ENCODE results near the gene WWOX. TPM values are rescaled to one million over a fixed set of nuclear protein-coding genes. Genes with fewer than 3 reads are reported as not detected.

The WWOX gene
- total RNA-seq, 2 experiments from 2014 or later = 20.2 to 21.4 TPM

DNA sequence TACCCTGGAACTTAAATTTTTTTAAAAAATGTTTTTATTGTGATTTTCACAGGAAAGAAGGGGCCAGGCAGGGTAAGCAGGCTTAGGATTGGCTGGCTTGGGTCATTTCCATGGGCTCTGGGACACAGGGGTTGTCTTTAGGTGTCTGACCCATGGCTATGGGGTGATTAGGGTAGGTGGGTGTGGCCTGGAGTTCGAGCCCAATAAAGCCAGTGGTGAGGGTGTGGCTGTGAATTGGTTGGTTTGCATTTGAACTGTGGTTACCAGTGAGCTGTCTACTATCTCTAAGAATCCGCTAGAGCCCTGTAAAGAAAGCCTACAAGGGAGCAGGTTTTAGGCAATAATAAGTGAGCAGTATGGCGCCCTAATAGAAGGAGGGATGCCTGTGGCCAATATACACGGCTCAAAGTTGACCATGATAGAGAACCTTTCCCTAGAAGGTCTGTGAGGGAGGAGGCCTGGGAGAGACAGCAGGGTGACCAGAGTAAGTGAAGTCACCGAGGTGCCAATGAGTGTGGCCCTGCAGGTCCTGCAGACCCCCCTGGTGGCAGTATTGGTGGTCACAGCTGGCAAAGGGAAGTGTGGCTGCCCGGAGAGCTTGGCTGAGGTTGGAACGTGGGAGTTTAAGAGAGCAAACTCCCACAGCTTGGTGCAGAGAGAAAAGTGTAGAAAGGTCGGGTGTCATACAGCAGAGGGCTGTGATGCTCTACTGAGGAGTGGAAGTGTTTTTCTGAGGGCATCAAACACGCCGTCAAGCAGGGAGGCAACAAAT lies 454.0 kb downstream of the WWOX start:
- Mint-ChIP-seq H3K36me3 (ENCODE audit: low read depth) (peaks cover 2% of the 10 kb centered on the region), H3K27me3 (ENCODE audit: low read depth) (no peaks in the 10 kb centered on the region), H3K4me3 (no peak overlapping the region), H3K9me3 (no peaks in the 10 kb centered on the region), H3K27ac (no peak overlapping the region), H3K4me1 (ENCODE audit: low read depth) (peaks cover 8% of the 10 kb centered on the region)
- DNase-seq = no peak
- CTCF ChIA-PET = no interaction called here
- intact Hi-C loops (cut with micrococcal nuclease) = no loop called here

DNA sequence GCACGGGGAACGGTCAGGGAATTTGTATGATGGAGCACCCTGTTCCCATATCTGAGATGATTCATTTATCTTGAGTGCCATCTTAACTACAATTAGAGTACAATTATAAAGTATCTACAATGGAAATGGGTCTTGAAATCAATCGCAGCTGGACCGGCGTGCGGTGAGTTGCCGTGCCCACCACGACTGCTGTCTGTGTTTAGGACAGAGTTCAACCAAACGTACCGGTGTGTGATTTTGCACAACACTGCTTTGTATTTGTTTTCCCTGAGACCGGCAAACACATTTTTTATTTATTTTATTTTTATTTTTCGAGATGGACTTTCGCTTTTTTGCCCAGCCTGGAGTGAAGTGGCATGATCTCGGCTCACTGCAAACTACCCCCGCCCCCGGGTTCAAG lies 457.0 kb downstream of the WWOX start:
- DNase-seq = no peak
- H3K4me1 Mint-ChIP-seq (ENCODE audit: low read depth) = peaks cover 8% of the 10 kb centered on the region
- no peak overlapping the region for H3K4me3 Mint-ChIP-seq
- H3K27me3 Mint-ChIP-seq (ENCODE audit: low read depth) = no peaks in the 10 kb centered on the region
- CTCF ChIA-PET = no interaction called here
- intact Hi-C loops (cut with micrococcal nuclease) = no loop called here
- H3K27ac Mint-ChIP-seq = no peak overlapping the region
- H3K9me3 Mint-ChIP-seq = no peaks in the 10 kb centered on the region
- peaks cover 2% of the 10 kb centered on the region for H3K36me3 Mint-ChIP-seq (ENCODE audit: low read depth)

DNA sequence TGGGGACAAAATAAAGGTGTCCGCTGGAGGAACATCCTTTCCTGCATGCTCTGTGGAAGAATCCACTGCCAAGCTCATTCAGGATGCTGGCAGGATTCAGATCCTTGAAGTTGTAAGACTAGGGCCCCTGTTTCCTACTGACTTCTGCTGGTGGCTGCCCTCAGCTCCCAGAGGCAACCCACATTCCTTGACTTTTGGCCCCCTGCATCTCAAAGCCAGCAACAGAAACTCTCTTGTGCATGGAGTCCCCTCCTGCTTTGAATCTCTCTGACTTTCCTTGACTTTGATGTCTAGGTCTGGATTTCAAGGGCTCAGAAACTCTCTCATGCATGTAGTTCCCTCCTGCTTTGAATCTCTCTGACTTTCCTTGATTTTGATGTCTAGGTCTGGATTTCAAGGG lies 461.5 kb downstream of the WWOX start:
- peaks cover 1% of the 10 kb centered on the region for H3K36me3 Mint-ChIP-seq (ENCODE audit: low read depth)
- H3K4me3 Mint-ChIP-seq = no peak overlapping the region
- no peak for DNase-seq
- intact Hi-C loops (cut with micrococcal nuclease) = no loop called here
- peaks cover 1% of the 10 kb centered on the region for H3K4me1 Mint-ChIP-seq (ENCODE audit: low read depth)
- CTCF ChIA-PET = no interaction called here
- H3K9me3 Mint-ChIP-seq = peaks cover 2% of the 10 kb centered on the region
- H3K27ac Mint-ChIP-seq = no peak overlapping the region
- no peaks in the 10 kb centered on the region for H3K27me3 Mint-ChIP-seq (ENCODE audit: low read depth)

DNA sequence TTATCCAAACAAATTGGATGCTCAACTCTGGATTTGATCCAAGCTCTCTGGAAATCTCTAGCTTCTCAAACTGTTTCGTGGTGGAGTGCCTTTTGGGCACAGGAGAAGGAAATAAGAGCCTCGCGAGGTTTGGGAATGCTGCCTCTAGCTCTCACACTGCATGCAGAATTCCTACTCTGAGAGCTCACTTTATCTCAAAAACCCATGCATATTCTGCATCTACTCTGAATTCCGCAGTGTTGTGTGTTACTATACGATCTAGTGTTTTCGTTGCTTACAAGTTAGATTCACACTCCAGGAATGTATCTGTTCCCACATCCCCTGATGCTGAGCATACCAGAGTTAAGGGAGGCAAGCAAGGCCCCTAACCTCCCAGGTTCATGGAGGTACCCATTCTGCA lies 462.7 kb downstream of the WWOX start:
- Mint-ChIP-seq H3K27me3 (ENCODE audit: low read depth) (no peaks in the 10 kb centered on the region), H3K36me3 (ENCODE audit: low read depth) (peaks cover 1% of the 10 kb centered on the region), H3K27ac (no peak overlapping the region), H3K4me3 (no peak overlapping the region), H3K9me3 (peaks cover 2% of the 10 kb centered on the region), H3K4me1 (ENCODE audit: low read depth) (peaks cover 11% of the 10 kb centered on the region)
- intact Hi-C loops (cut with micrococcal nuclease) = no loop called here
- no peak for DNase-seq
- CTCF ChIA-PET = no interaction called here

DNA sequence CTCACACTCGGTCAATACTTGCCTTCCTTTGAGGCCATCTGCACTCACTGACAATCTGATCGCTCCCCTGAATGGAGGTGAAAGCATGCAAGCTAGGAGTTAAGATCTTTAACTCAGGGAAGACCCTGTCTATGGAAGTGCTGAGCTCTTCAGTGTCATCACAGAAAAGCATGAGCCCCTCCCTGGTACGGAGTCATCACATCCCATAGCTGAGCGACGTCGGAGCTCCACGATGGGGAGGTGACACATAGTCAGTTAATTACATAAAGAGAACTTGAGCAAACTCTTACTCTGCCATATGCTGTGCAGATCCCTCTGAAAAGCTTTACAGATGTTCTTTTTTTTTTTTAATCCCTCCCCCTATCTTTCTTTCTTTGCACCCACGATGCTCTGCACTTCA lies 463.2 kb downstream of the WWOX start:
- intact Hi-C loops (cut with micrococcal nuclease) = no loop called here
- H3K4me3 Mint-ChIP-seq = no peak overlapping the region
- no peak for DNase-seq
- no peaks in the 10 kb centered on the region for H3K27me3 Mint-ChIP-seq (ENCODE audit: low read depth)
- peaks cover 1% of the 10 kb centered on the region for H3K36me3 Mint-ChIP-seq (ENCODE audit: low read depth)
- H3K9me3 Mint-ChIP-seq = peaks cover 2% of the 10 kb centered on the region
- H3K27ac Mint-ChIP-seq = no peak overlapping the region
- CTCF ChIA-PET = no interaction called here
- H3K4me1 Mint-ChIP-seq (ENCODE audit: low read depth) = peaks cover 11% of the 10 kb centered on the region

DNA sequence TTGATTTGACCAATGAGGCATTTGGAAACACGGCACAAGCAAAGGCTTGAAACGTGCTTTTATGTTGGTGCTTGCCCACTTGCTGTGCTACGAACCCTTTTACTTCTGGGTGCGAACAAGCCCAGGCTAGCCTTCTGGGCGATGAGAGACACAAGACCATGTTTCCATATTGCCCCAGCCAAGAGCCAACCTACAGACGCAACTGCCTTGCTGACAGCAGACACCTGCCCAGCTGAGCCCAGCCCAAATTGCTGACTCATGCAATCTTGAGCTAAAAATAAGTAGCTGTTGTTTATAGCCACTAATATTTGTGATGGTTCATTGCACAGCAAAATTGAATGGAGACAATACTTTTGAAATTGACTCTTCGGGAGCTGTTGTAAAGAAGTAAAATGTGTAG lies 464.5 kb downstream of the WWOX start:
- Mint-ChIP-seq H3K4me3 (no peak overlapping the region), H3K9me3 (peaks cover 2% of the 10 kb centered on the region), H3K27ac (no peak overlapping the region), H3K4me1 (ENCODE audit: low read depth) (peaks cover 11% of the 10 kb centered on the region), H3K36me3 (ENCODE audit: low read depth) (peaks cover 1% of the 10 kb centered on the region), H3K27me3 (ENCODE audit: low read depth) (no peaks in the 10 kb centered on the region)
- CTCF ChIA-PET = no interaction called here
- intact Hi-C loops (cut with micrococcal nuclease) = no loop called here
- no peak for DNase-seq

DNA sequence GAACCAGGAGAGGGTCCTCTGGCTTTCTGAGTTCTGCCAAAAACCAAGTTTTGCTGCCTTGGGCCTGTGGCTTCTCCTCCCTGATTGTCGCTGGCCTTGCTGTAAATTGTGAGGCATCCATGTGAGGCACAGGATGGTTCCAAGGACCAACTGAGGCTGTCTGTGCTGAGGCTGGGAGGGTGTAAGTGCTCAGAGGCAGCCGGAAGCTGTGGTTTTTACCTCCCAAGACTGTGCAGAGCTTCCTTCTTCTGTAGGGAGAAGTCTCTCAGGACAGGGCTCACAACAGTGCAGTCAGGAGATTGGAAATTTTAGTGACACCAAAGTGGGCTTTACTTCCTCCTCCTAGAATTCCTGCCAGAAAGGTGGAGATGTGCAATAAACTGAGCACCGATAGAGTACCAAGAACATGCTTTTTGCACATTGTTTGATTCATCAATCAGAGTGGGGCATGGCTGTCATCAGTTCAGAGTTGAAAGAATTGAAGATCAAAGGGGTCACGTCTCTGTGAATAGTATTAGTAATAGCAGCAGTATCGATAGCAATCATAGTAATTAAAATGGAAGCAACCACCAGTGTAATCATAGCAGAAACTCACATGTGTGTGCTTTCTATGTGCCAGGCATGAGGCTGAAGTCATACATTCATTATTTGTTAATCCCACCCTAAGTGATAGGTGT lies 467.1 kb downstream of the WWOX start:
- CTCF ChIA-PET = no interaction called here
- no peak overlapping the region for H3K27ac Mint-ChIP-seq
- peaks cover 14% of the 10 kb centered on the region for H3K4me1 Mint-ChIP-seq (ENCODE audit: low read depth)
- DNase-seq = peak; percentile 7
- peaks cover 3% of the 10 kb centered on the region for H3K36me3 Mint-ChIP-seq (ENCODE audit: low read depth)
- no peaks in the 10 kb centered on the region for H3K27me3 Mint-ChIP-seq (ENCODE audit: low read depth)
- no peak overlapping the region for H3K4me3 Mint-ChIP-seq
- intact Hi-C loops (cut with micrococcal nuclease) = no loop called here
- H3K9me3 Mint-ChIP-seq = peaks cover 2% of the 10 kb centered on the region

DNA sequence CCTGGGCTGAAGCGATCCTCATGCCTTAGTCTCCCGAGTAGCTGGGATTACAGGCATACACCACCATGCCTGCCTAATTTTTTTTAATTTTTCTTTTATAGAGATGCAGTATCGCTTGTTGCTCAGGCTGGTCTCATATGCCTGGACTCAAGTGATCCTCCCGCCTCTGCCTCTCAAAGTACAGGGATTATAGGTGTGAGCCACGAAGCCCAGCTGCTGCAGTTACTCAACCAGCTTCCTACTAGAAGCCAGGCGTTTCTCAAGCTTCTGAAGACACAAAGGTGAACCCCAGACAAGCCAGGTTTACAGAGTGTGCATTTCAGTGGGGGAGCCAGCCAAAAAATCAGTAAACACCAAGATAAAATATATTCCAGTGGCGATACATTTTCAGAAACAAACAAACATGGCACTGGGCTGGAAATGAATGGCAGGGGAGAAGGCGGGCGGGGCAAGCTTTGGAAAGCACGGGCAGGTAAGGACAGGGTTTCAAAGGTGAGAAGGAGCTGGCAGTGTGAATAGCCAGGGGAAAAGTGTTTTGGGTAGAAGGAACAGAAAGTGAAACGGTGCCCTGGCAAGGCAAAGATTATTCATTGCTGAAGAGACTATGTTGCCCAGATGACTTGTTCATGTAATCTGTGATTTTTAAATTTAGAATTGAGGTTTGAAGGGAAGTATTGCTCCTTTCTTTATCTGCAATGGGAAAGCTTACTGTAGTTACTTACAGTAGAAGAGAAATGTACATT lies 471.1 kb downstream of the WWOX start:
- DNase-seq = no peak
- CTCF ChIA-PET = no interaction called here
- peaks cover 2% of the 10 kb centered on the region for H3K36me3 Mint-ChIP-seq (ENCODE audit: low read depth)
- intact Hi-C loops (cut with micrococcal nuclease) = no loop called here
- H3K4me1 Mint-ChIP-seq (ENCODE audit: low read depth) = peaks cover 14% of the 10 kb centered on the region
- no peaks in the 10 kb centered on the region for H3K9me3 Mint-ChIP-seq
- H3K27me3 Mint-ChIP-seq (ENCODE audit: low read depth) = no peaks in the 10 kb centered on the region
- H3K27ac Mint-ChIP-seq = no peak overlapping the region
- H3K4me3 Mint-ChIP-seq = no peak overlapping the region

DNA sequence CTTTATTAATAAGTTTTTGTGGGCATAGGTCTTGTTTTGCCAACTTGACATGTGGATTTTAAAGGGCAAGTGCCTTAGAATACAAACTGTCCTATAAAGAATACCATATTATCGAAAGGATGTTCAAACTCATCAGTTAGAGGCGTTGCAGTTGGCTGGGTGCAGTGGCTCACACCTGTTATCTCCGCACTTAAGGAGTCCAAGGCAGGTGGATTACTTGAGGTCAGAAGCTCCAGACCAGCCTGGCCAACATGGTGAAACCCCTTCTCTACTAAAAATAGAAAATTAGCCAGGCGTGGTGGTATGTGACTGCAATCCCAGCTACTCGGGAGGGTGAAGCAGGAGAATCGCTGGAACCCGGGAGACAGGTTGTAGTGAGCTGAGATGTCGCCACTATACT lies 472.0 kb downstream of the WWOX start:
- Mint-ChIP-seq H3K27me3 (ENCODE audit: low read depth) (no peaks in the 10 kb centered on the region), H3K9me3 (no peaks in the 10 kb centered on the region), H3K36me3 (ENCODE audit: low read depth) (peaks cover 2% of the 10 kb centered on the region), H3K4me3 (no peak overlapping the region), H3K4me1 (ENCODE audit: low read depth) (peaks cover 8% of the 10 kb centered on the region), H3K27ac (no peak overlapping the region)
- no peak for DNase-seq
- intact Hi-C loops (cut with micrococcal nuclease) = no loop called here
- CTCF ChIA-PET = interaction anchor here (0.9 kb wide), 1 partner anchor 67 kb away, joined by 3 read pairs; no protein-coding TSS in a partner anchor

DNA sequence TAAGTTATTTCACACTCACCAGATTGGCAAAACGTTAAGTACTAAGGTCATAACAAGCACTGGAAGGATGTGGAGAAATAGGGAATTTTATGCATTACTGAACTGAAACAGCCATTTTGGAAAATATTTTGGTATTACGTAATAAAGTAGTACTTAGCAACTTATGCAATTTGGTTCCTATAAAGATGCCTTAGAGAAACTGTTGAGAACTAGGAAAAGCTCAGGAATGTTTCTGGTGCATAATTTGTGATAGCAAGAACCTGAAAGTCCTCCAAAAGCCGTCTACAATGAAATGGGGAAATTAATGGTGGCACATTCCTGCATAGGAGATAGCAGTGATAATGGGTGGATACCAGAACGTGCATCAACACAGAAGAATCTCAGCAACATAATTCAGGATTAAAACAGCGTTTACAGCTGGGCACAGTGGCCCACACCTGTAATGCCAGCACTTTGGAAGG lies 472.5 kb downstream of the WWOX start:
- CTCF ChIA-PET = interaction anchor here (0.9 kb wide), 1 partner anchor 68 kb away, joined by 3 read pairs; no protein-coding TSS in a partner anchor
- H3K4me1 Mint-ChIP-seq (ENCODE audit: low read depth) = peaks cover 7% of the 10 kb centered on the region
- intact Hi-C loops (cut with micrococcal nuclease) = no loop called here
- H3K36me3 Mint-ChIP-seq (ENCODE audit: low read depth) = peaks cover 2% of the 10 kb centered on the region
- H3K27ac Mint-ChIP-seq = no peak overlapping the region
- no peaks in the 10 kb centered on the region for H3K27me3 Mint-ChIP-seq (ENCODE audit: low read depth)
- DNase-seq = no peak
- no peak overlapping the region for H3K4me3 Mint-ChIP-seq
- no peaks in the 10 kb centered on the region for H3K9me3 Mint-ChIP-seq

DNA sequence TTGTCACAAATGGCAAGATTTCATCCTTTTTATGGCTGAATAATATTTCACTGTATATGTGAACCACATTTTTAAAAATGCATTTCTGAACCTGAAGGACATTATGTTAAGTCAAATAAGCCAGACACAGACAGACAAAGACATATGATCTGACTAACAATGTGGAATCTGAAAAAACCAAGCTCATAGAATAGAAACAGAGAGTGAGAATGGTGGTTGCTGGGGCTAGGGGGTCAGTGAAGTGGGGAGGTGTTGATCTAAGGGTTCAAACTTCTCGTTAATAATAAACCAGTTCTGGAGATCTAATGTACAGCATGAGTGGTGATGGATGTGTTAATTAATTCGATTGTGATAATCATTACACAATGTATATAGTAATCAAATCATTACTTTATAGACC lies 475.1 kb downstream of the WWOX start:
- CTCF ChIA-PET = no interaction called here
- no peak overlapping the region for H3K27ac Mint-ChIP-seq
- no peak overlapping the region for H3K4me3 Mint-ChIP-seq
- H3K36me3 Mint-ChIP-seq (ENCODE audit: low read depth) = peaks cover 4% of the 10 kb centered on the region
- peaks cover 15% of the 10 kb centered on the region for H3K4me1 Mint-ChIP-seq (ENCODE audit: low read depth)
- intact Hi-C loops (cut with micrococcal nuclease) = no loop called here
- H3K9me3 Mint-ChIP-seq = no peaks in the 10 kb centered on the region
- H3K27me3 Mint-ChIP-seq (ENCODE audit: low read depth) = no peaks in the 10 kb centered on the region
- no peak for DNase-seq

DNA sequence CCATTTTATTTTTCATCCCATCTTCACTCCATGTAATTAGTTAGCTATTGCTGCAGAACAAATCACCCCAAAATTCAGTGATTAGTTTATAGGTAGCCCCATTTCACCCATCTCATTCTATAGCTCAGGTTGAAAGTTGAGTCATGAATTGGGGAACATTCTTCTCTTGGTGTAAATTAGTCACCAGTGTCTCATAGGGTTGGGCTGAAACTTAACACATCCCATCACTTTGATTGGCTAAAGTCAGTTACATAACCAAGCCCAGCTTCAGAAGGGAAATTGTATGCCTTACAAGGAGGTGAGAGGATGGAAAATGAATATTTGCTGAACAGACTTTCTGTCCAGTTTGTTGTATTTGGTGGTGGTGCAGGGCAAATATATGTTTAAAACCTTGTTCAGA lies 477.5 kb downstream of the WWOX start:
- no peaks in the 10 kb centered on the region for H3K27me3 Mint-ChIP-seq (ENCODE audit: low read depth)
- H3K36me3 Mint-ChIP-seq (ENCODE audit: low read depth) = peaks cover 2% of the 10 kb centered on the region
- no peak for DNase-seq
- H3K4me3 Mint-ChIP-seq = no peak overlapping the region
- H3K27ac Mint-ChIP-seq = no peak overlapping the region
- H3K4me1 Mint-ChIP-seq (ENCODE audit: low read depth) = peaks cover 11% of the 10 kb centered on the region
- no peaks in the 10 kb centered on the region for H3K9me3 Mint-ChIP-seq
- intact Hi-C loops (cut with micrococcal nuclease) = no loop called here
- CTCF ChIA-PET = interaction anchor here (0.8 kb wide), 1 partner anchor 711 kb away, joined by 3 read pairs; no protein-coding TSS in a partner anchor
